Uterus (tissue), 4 donors: Measurements from ENCODE around the gene C1QTNF6. TPM values are rescaled to one million over a fixed set of nuclear protein-coding genes. Genes with fewer than 3 reads are reported as not detected.
"Not testable (repeated sequence)": the region's sequence is repeated elsewhere in the genome, so short reads cannot be mapped to it uniquely, and the experiment has no call there.

Experiments
- DNase-seq, 2 donors: peaks; one replicate each; pipeline ENCODE4 v3.0.0-alpha.2; 2019 to 2020
- H3K27ac ChIP-seq, 2 donors: fragments of 200-600 bp; sonication (generic); 1 replicate in 1 of 2; 2 replicates in 1 of 2; pipeline ENCODE4 v1.5.1; 2016 to 2018
- H3K27me3 ChIP-seq, 2 donors: fragments of 200-600 bp; sonication (generic); one replicate each; pipeline ENCODE4 v1.5.1; 2018 to 2019; ENCODE audit warnings: control low read depth in 1 of 2
- H3K36me3 ChIP-seq, 2 donors: fragments of 200-600 bp; sonication (generic); one replicate each; pipeline ENCODE4 v1.5.1; 2019; ENCODE audit warnings: control low read depth in 1 of 2
- H3K4me1 ChIP-seq, 2 donors: fragments of 200-600 bp; sonication (generic); one replicate each; pipeline ENCODE4 v1.5.1; 2018 to 2019; ENCODE audit warnings: control low read depth in 1 of 2
- H3K4me3 ChIP-seq, 2 donors: fragments of 200-600 bp; sonication (generic); 1 replicate in 1 of 2; 2 replicates in 1 of 2; pipeline ENCODE4 v1.5.1; 2018 to 2019; ENCODE audit warnings: mild to moderate bottlenecking in 1 of 2
- H3K9me3 ChIP-seq, 2 donors: fragments of 200-600 bp; sonication (generic); one replicate each; pipeline ENCODE4 v1.5.1; 2019; ENCODE audit warnings: control low read depth in 1 of 2
- POLR2A ChIP-seq, 2 donors: fragments of 450-650 bp; IDR thresholded peaks; one replicate each; pipeline ENCODE4 v1.6.1; 2016; ENCODE audit warnings: antibody characterized with exemption in 2 of 2, mild to moderate bottlenecking in 1 of 2, moderate library complexity in 1 of 2
- intact Hi-C: fragments of 100-400 bp; cut with DNase I; formaldehyde crosslinking; loops from one replicate; pipeline ENCODE4 v1.15.1; 2023; ENCODE audit warnings: low total_unique reads
- total RNA-seq, 4 donors: library from RNA; depleted of rRNA in 3 of 4; stranded (reverse); fragments of >200 nt in 3 of 4; gene quantifications; one replicate each; pipeline versions ENCODE4 v1.1.0 to v1.2.4, GENCODE V29; 2014 to 2023
- TF ChIP-seq, protein P1 (sequence below), 4 experiments: fragments of 200-600 bp in 2 of 4; fragments of 450-650 bp in 2 of 4; sonication (generic) in 2 of 4; IDR thresholded peaks; one replicate each; pipeline ENCODE4 v1.5.1; 2016 to 2019; ENCODE audit warnings: antibody characterized with exemption in 4 of 4, mild to moderate bottlenecking in 2 of 4, moderate library complexity in 1 of 4
- donor health status: DM: yes; HTN: yes; CAD: no.

The C1QTNF6 gene
- total RNA-seq, 4 donors from 2014 or later, result 0.29 to 16.0 (median 3.1) TPM

DNA sequence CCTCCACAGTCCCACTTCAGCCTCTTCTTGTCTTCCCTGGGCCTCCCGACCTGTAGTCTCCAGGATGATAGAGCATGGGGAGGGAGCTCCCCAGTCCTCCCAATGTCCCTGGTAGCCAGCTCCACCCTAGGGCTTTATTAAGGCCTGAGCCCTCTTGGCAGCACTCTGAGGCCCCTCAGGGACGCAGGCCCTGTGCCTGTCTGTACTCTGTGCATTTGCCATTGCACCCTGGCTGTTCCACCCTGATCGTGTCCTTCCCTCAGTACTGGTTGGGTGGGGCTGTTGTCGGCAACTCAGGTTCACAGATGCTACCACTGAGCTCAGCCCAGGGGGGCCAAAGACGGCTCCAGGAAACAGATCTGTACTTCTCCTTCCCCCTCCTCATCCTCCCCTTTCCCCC, 17.0 kb upstream of the C1QTNF6 start:
- no peaks in the 10 kb centered on the region for H3K4me1 ChIP-seq
- H3K27ac ChIP-seq, result no peak overlapping the region
- intact Hi-C loops, result no loop called here
- H3K9me3 ChIP-seq, result no peaks in the 10 kb centered on the region
- TF ChIP-seq, protein P1, sequence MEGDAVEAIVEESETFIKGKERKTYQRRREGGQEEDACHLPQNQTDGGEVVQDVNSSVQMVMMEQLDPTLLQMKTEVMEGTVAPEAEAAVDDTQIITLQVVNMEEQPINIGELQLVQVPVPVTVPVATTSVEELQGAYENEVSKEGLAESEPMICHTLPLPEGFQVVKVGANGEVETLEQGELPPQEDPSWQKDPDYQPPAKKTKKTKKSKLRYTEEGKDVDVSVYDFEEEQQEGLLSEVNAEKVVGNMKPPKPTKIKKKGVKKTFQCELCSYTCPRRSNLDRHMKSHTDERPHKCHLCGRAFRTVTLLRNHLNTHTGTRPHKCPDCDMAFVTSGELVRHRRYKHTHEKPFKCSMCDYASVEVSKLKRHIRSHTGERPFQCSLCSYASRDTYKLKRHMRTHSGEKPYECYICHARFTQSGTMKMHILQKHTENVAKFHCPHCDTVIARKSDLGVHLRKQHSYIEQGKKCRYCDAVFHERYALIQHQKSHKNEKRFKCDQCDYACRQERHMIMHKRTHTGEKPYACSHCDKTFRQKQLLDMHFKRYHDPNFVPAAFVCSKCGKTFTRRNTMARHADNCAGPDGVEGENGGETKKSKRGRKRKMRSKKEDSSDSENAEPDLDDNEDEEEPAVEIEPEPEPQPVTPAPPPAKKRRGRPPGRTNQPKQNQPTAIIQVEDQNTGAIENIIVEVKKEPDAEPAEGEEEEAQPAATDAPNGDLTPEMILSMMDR (IDR thresholded peaks at IDR 0.05), result no peak
- no peaks in the 10 kb centered on the region for H3K27me3 ChIP-seq
- no peak for DNase-seq
- no peak overlapping the region for H3K4me3 ChIP-seq
- no peaks in the 10 kb centered on the region for H3K36me3 ChIP-seq

DNA sequence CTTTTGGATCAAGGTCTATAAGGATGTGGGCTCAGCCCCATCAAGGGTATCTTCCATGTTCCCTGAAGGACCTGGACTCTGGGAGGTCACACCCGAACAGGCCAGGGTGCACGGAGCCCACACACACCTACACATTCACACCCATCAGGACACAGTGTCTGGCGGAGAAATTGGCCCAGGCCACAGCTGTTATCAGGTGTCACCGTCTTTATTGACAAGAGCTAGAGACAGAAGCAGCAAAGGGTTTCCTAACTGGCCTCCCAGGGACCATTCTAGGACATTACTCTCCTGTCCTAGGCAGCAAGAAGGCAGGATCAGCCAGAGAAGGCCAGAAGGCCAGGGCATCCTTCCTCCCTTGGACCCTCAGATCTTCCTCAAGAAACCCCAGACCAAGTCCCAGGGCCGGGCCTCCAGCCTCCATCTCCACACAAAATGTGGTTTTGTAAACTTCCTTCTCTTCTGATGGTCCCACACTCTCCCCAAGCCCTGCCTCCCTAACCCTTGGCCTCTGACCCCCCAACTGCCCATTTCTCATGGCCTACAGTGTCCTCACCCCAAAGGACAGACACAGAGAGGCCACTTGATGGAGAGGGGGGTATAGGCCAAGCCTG, 16.1 kb upstream of the C1QTNF6 start:
- no peaks in the 10 kb centered on the region for H3K36me3 ChIP-seq
- no peak for DNase-seq
- H3K27ac ChIP-seq, result no peak overlapping the region
- intact Hi-C loops, result loop anchor here (5.0 kb wide), 1 partner anchor 37 kb away; no protein-coding TSS in a partner anchor
- no peaks in the 10 kb centered on the region for H3K27me3 ChIP-seq
- no peak for TF ChIP-seq POLR2A (IDR thresholded peaks at IDR 0.05)
- TF ChIP-seq, protein P1 (IDR thresholded peaks at IDR 0.05), result no peak
- H3K4me3 ChIP-seq, result no peak overlapping the region
- peaks cover 0 to 3% of the 10 kb centered on the region in 2 donors for H3K4me1 ChIP-seq
- no peaks in the 10 kb centered on the region for H3K9me3 ChIP-seq

DNA sequence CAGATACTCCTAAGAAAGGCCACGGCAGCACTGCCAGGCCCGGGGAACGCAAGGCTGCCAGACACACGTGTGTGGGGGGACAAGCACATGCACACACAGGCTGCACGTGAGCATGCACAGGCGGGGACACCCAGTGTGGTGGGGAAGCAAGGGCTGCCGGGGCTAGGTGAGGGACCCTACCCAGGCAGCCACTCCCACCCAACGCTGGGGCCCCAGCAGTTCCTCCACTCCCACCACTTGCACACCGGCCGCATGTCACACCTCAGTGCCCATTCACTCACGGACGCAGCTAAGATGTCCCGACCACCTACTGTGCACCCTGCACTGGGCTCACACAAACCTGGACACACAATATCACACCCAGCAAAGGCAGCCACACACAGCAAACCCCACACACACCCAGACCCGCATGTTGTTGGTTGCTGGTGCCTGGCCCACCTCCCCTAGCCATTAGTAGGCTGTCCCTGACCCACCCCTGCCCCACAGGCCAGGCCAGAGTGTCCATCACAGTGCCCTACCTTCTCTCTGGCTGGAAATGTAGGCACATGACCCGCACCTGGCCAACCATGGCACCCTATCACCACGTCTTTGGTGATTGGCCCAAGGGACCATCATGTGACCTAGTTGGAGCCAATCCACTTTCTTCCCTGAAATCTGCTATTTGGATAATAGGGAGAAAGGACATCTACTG, 15.5 kb upstream of the C1QTNF6 start:
- intact Hi-C loops, result loop anchor here (5.0 kb wide), 1 partner anchor 36 kb away; no protein-coding TSS in a partner anchor
- Histone ChIP-seq H3K27ac (no peak overlapping the region), H3K36me3 (no peaks in the 10 kb centered on the region), H3K9me3 (no peaks in the 10 kb centered on the region), H3K4me1 (peaks cover 0 to 3% of the 10 kb centered on the region in 2 donors), H3K27me3 (no peaks in the 10 kb centered on the region), H3K4me3 (no peak overlapping the region)
- TF ChIP-seq, protein P1 (IDR thresholded peaks at IDR 0.05), result no peak
- TF ChIP-seq POLR2A (IDR thresholded peaks at IDR 0.05), result no peak
- DNase-seq, result no peak

DNA sequence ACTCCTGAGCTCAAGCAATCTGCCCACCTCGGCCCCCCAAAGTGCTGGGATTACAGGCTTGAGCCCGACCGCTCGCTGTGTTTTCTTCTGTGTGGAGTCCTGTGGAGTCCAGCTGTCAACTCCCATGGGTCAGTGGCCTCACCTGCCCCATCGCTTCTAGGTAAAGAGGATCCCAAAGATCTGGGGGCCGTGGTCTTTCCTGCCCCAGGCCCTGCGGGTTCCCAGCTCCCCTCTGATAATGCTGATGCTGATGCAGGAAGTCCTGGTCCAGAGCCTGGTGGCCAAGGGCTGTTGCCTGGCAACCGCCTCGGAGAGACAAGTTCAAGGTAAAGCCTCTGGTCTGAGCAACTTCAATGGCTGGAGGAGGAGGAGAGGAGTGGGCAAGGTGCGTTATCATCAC, 14.7 kb upstream of the C1QTNF6 start:
- Histone ChIP-seq H3K4me1 (peaks cover 5 to 8% of the 10 kb centered on the region in 2 donors), H3K27ac (no peak overlapping the region), H3K27me3 (no peaks in the 10 kb centered on the region), H3K36me3 (no peaks in the 10 kb centered on the region), H3K4me3 (no peak overlapping the region), H3K9me3 (no peaks in the 10 kb centered on the region)
- DNase-seq, result no peak
- TF ChIP-seq, protein P1 (IDR thresholded peaks at IDR 0.05), result no peak
- no peak for TF ChIP-seq POLR2A (IDR thresholded peaks at IDR 0.05)
- intact Hi-C loops, result loop anchor here (5.0 kb wide), 1 partner anchor 35 kb away; no protein-coding TSS in a partner anchor

DNA sequence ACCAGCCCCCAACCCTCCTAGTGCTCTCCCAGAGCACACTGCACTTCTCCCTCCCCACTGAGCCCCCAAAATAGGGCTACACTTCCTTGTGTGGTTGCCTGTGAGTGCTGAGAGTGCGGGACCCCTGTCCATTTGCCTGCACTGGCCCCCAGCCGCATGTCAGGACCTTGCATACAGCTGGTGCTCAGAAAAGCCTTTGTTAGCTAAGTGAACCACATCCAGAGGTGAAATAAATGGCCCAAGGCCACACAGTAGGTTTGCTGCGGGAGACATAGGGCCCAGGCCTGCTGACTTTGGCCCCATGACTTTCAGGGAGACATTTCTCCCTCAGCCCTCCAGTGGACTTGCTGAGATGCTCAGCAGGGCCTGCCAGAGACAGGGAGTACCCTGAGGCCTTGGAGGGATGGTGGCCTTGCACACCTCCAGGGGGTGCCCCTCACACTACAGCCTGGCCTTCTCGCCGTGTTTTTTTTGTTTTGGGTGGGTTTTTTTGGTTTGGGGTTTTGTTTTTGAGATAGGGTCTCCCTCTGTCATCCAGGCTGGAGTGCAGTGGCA, 14.0 kb upstream of the C1QTNF6 start:
- no peaks in the 10 kb centered on the region for H3K27me3 ChIP-seq
- H3K4me3 ChIP-seq, result no peak overlapping the region
- peaks cover 11 to 13% of the 10 kb centered on the region in 2 donors for H3K4me1 ChIP-seq
- no peak overlapping the region for H3K27ac ChIP-seq
- intact Hi-C loops, result loop anchor here (5.0 kb wide), 1 partner anchor 35 kb away; no protein-coding TSS in a partner anchor
- TF ChIP-seq POLR2A (IDR thresholded peaks at IDR 0.05), result no peak
- TF ChIP-seq, protein P1 (IDR thresholded peaks at IDR 0.05), result no peak
- H3K36me3 ChIP-seq, result no peaks in the 10 kb centered on the region
- no peak for DNase-seq
- no peaks in the 10 kb centered on the region for H3K9me3 ChIP-seq

DNA sequence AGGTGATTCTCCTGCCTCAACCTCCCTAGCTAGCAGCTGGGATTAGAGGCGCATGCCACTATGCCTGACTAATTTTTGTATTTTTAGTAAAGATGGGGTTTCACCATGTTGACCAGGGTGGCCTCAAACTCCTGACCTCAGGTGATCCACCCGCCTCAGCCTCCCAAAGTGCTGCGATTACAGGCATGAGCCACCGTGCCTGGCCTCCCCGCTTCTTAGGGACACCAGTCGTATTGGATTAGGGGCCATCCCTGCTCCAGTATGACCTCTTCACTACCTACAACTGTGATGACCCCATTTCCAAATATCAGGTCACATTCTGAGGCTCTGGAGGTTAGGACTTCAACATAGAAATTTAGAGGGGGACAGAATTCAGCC, 13.4 kb upstream of the C1QTNF6 start:
- H3K27me3 ChIP-seq, H3K9me3 ChIP-seq, H3K36me3 ChIP-seq, H3K4me3 ChIP-seq, H3K27ac ChIP-seq, DNase-seq: not testable (repeated sequence)
- intact Hi-C loops, result loop anchor here (5.0 kb wide), 1 partner anchor 34 kb away; no protein-coding TSS in a partner anchor
- H3K4me1 ChIP-seq, result peaks cover 14 to 19% of the 10 kb centered on the region in 2 donors
